ENCODE measurements around the gene CNFN.

The CNFN gene

DNA sequence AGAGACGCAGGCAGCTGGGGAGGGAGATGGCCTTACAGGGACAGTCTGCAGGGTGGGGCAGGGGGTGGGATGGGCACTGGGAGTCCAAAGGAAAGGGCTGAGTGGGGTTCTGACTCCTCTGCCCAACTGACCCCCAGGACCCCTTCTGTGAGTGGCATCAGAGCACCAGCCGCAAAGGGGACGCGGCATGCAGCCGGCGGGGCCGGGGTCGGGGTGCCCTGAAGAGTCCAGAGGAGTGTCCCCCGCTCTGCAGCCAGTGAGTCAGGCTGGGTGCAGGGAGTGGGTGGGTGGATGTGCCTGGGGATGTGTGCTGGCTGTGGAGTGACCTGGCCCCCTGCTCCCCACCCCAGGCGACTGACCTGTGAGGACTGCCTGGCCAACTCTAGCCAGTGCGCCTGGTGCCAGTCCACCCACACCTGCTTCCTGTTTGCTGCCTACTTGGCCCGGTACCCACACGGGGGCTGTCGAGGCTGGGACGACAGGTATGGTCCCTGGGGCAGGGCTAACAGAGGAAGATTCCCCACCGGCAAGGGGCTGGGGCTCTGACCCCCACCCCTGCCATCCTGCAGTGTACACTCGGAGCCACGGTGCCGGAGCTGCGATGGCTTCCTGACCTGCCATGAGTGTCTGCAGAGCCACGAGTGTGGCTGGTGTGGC, 38.9 kb downstream of the CNFN start:
- H3K4me3 ChIP-seq (ENCODE audit: low read depth in 1 of 2, low read length in 2 of 2): no peak overlapping the region
- H3K27ac ChIP-seq (ENCODE audit: low read length): no peak overlapping the region
- no peaks in the 10 kb centered on the region for H3K27me3 ChIP-seq (ENCODE audit: insufficient read depth, low read length, poor library complexity)
- ATAC-seq (ENCODE audit: insufficient read depth, low read depth): no peak
- peaks cover 32% of the 10 kb centered on the region for H3K36me3 ChIP-seq (ENCODE audit: insufficient read depth, low read length)
- H3K4me2 ChIP-seq (ENCODE audit: insufficient read depth, low read length): no peak overlapping the region
- 0 out of 2 replicates have a peak, but pooled peaks cover 2% of the 10 kb centered on the region for H4K20me1 ChIP-seq (ENCODE audit: insufficient read depth, low read length)
- no peak for TF ChIP-seq EZH2 (IDR thresholded peaks at IDR 0.05; ENCODE audit: borderline replicate concordance, low read depth, low read length, severe bottlenecking)
- TF ChIP-seq, protein P1, sequence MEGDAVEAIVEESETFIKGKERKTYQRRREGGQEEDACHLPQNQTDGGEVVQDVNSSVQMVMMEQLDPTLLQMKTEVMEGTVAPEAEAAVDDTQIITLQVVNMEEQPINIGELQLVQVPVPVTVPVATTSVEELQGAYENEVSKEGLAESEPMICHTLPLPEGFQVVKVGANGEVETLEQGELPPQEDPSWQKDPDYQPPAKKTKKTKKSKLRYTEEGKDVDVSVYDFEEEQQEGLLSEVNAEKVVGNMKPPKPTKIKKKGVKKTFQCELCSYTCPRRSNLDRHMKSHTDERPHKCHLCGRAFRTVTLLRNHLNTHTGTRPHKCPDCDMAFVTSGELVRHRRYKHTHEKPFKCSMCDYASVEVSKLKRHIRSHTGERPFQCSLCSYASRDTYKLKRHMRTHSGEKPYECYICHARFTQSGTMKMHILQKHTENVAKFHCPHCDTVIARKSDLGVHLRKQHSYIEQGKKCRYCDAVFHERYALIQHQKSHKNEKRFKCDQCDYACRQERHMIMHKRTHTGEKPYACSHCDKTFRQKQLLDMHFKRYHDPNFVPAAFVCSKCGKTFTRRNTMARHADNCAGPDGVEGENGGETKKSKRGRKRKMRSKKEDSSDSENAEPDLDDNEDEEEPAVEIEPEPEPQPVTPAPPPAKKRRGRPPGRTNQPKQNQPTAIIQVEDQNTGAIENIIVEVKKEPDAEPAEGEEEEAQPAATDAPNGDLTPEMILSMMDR (IDR thresholded peaks at IDR 0.05; ENCODE audit: borderline replicate concordance, extremely low read depth, low read length, poor library complexity, severe bottlenecking): no peak
- no peak for DNase-seq
- H3K9ac ChIP-seq (ENCODE audit: low read depth, low read length): no peak overlapping the region
- H2AFZ ChIP-seq (ENCODE audit: low read depth, low read length): no peak overlapping the region
- H3K4me1 ChIP-seq (ENCODE audit: insufficient read depth, low read length): no peaks in the 10 kb centered on the region
- no peaks in the 10 kb centered on the region for H3K9me3 ChIP-seq (ENCODE audit: insufficient read depth, low read length, severe bottlenecking)
- H3K79me2 ChIP-seq (ENCODE audit: insufficient read depth, low read length): no peaks in the 10 kb centered on the region

DNA sequence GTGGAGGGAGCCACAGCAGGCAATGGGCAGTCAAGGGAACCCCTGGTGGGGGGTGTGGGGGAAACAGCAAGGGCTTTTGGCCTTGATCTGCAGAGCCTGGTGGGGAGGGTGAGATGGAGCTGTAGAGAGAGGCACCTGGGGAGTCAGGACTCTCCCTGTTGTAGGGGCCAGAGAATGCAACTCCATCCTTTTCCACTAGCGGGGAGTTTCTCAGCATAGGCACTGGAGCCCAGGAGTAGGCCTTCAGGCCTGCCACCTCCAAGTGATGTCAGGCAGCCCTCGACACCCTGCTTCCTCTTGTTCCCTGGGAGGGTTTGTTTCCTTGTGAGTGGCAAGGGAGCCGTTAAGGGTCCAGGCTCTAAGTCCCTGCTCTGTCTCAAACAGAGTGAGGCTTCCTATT, 39.7 kb downstream of the CNFN start:
- Histone ChIP-seq H3K27me3 (ENCODE audit: insufficient read depth, low read length, poor library complexity) (no peaks in the 10 kb centered on the region), H3K27ac (ENCODE audit: low read length) (no peak overlapping the region), H3K4me2 (ENCODE audit: insufficient read depth, low read length) (no peak overlapping the region), H3K36me3 (ENCODE audit: insufficient read depth, low read length) (peaks cover 25% of the 10 kb centered on the region), H2AFZ (ENCODE audit: low read depth, low read length) (no peak overlapping the region), H3K4me1 (ENCODE audit: insufficient read depth, low read length) (no peaks in the 10 kb centered on the region), H3K4me3 (ENCODE audit: low read depth in 1 of 2, low read length in 2 of 2) (no peak overlapping the region), H3K9me3 (ENCODE audit: insufficient read depth, low read length, severe bottlenecking) (no peaks in the 10 kb centered on the region), H3K9ac (ENCODE audit: low read depth, low read length) (no peak overlapping the region), H3K79me2 (ENCODE audit: insufficient read depth, low read length) (no peaks in the 10 kb centered on the region), H4K20me1 (ENCODE audit: insufficient read depth, low read length) (0 out of 2 replicates have a peak, but pooled peaks cover 2% of the 10 kb centered on the region)
- TF ChIP-seq, protein P1 (IDR thresholded peaks at IDR 0.05; ENCODE audit: borderline replicate concordance, extremely low read depth, low read length, poor library complexity, severe bottlenecking): no peak
- TF ChIP-seq EZH2 (IDR thresholded peaks at IDR 0.05; ENCODE audit: borderline replicate concordance, low read depth, low read length, severe bottlenecking): no peak
- no peak for ATAC-seq (ENCODE audit: insufficient read depth, low read depth)
- DNase-seq: no peak

DNA sequence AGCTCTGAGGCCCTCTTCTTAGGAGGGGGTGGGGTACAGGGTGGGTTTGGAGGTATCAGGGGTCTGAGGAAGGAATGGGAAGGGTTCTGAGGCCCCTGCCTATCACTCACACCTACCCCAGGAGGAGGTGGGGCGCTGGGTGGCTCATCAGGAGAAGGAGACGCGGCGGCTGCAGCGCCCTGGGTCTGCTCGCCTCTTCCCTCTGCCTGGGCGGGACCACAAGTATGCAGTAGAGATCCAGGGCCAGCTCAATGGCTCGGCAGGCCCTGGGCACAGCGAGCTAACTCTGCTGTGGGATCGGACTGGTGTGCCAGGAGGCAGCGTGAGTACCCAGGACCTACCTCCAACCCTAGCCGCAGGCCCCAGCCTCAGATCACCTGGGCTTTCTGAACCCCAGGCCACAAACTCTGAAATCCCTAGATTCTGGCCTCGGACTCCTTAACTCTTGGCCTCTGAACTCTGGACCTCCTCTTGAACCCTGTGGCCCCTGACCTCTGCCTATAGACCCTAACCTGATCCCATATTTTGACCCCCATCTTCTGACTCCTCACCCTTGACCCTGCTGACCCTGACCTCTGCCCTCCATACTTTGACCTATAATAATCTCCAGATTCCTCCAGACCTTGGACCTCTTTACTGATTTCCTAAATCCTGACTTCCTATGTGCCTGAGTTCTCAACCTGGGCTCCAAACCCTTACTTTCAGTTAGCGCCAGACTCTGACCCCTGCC, 40.6 kb downstream of the CNFN start:
- no peak overlapping the region for H3K4me3 ChIP-seq (ENCODE audit: low read depth in 1 of 2, low read length in 2 of 2)
- 0 out of 2 replicates have a peak, but pooled peaks cover 2% of the 10 kb centered on the region for H4K20me1 ChIP-seq (ENCODE audit: insufficient read depth, low read length)
- no peaks in the 10 kb centered on the region for H3K9me3 ChIP-seq (ENCODE audit: insufficient read depth, low read length, severe bottlenecking)
- H3K36me3 ChIP-seq (ENCODE audit: insufficient read depth, low read length): peaks cover 24% of the 10 kb centered on the region
- no peak overlapping the region for H3K4me2 ChIP-seq (ENCODE audit: insufficient read depth, low read length)
- DNase-seq (no peak), ATAC-seq (ENCODE audit: insufficient read depth, low read depth) (no peak)
- H3K79me2 ChIP-seq (ENCODE audit: insufficient read depth, low read length): no peaks in the 10 kb centered on the region
- no peak overlapping the region for H3K27ac ChIP-seq (ENCODE audit: low read length)
- no peaks in the 10 kb centered on the region for H3K4me1 ChIP-seq (ENCODE audit: insufficient read depth, low read length)
- no peak overlapping the region for H3K9ac ChIP-seq (ENCODE audit: low read depth, low read length)
- H2AFZ ChIP-seq (ENCODE audit: low read depth, low read length): no peak overlapping the region
- H3K27me3 ChIP-seq (ENCODE audit: insufficient read depth, low read length, poor library complexity): no peaks in the 10 kb centered on the region
- TF ChIP-seq EZH2 (IDR thresholded peaks at IDR 0.05; ENCODE audit: borderline replicate concordance, low read depth, low read length, severe bottlenecking): no peak
- TF ChIP-seq, protein P1 (IDR thresholded peaks at IDR 0.05; ENCODE audit: borderline replicate concordance, extremely low read depth, low read length, poor library complexity, severe bottlenecking): no peak

Measured in DND-41 (cell line).